Left ventricle myocardium inferior (tissue), 1 donor: Measurements from ENCODE around the gene LITAFD. TPM values are rescaled to one million over a fixed set of nuclear protein-coding genes. Genes with fewer than 3 reads are reported as not detected.
A peak's percentile ranks its signal among the peaks of the same experiment; 100 is the strongest.

Source experiments
- DNase-seq: peaks from one replicate; pipeline ENCODE4 v3.0.0-alpha.2; 2020
- H3K27ac ChIP-seq: fragments of 200-600 bp; replicated peaks from 2 replicates; pipeline ENCODE4 v1.8.0; 2021
- H3K27me3 ChIP-seq: fragments of 200-600 bp; 2 replicates; pipeline ENCODE4 v1.8.0; 2021; ENCODE audit warnings: low read depth
- H3K36me3 ChIP-seq: fragments of 200-600 bp; 2 replicates; pipeline ENCODE4 v1.8.0; 2021
- H3K4me1 ChIP-seq: fragments of 200-600 bp; 2 replicates; pipeline ENCODE4 v1.8.0; 2021
- H3K4me3 ChIP-seq: fragments of 200-600 bp; 2 replicates; pipeline ENCODE4 v1.8.0; 2021; ENCODE audit warnings: mild to moderate bottlenecking, moderate library complexity
- H3K9me3 ChIP-seq: fragments of 200-600 bp; replicated peaks from 2 replicates; pipeline ENCODE4 v1.8.0; 2021
- intact Hi-C: fragments of 100-400 bp; cut with micrococcal nuclease; formaldehyde crosslinking; loops from one replicate; pipeline ENCODE4 v1.11.0; 2022
- total RNA-seq: library from RNA; stranded (reverse); fragmentation: NEBNext Ultra II Directional; extraction: Animal tissue kit (Norgen Biotek cat#: 25700); gene quantifications from one replicate; pipeline ENCODE4 v1.2.1, GENCODE V29; 2021
- TF ChIP-seq, protein P1 (sequence below): fragments of 200-600 bp; IDR thresholded peaks from 2 replicates; pipeline ENCODE4 v1.8.0; 2021; ENCODE audit warnings: antibody characterized with exemption, mild to moderate bottlenecking, borderline replicate concordance
- donor health status: DM: no; HTN: yes; CAD: no; lungs with severe emphysema.

The LITAFD gene
- total RNA-seq, 1 donor from 2014 or later: not detected

GRCh38 chr16:8859913-8860881 is 22.0 kb upstream of the LITAFD start:
- intact Hi-C loops: no loop called here
- Histone ChIP-seq H3K9me3 (no peaks in the 10 kb centered on the region), H3K36me3 (peaks cover 30% of the 10 kb centered on the region), H3K27ac (peak overlapping the region; percentile 90), H3K4me1 (peaks cover 84% of the 10 kb centered on the region), H3K4me3 (peak overlapping the region; percentile 30), H3K27me3 (no peaks in the 10 kb centered on the region)
- DNase-seq: peak; percentile 45
- TF ChIP-seq, protein P1, sequence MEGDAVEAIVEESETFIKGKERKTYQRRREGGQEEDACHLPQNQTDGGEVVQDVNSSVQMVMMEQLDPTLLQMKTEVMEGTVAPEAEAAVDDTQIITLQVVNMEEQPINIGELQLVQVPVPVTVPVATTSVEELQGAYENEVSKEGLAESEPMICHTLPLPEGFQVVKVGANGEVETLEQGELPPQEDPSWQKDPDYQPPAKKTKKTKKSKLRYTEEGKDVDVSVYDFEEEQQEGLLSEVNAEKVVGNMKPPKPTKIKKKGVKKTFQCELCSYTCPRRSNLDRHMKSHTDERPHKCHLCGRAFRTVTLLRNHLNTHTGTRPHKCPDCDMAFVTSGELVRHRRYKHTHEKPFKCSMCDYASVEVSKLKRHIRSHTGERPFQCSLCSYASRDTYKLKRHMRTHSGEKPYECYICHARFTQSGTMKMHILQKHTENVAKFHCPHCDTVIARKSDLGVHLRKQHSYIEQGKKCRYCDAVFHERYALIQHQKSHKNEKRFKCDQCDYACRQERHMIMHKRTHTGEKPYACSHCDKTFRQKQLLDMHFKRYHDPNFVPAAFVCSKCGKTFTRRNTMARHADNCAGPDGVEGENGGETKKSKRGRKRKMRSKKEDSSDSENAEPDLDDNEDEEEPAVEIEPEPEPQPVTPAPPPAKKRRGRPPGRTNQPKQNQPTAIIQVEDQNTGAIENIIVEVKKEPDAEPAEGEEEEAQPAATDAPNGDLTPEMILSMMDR: no peak

DNA sequence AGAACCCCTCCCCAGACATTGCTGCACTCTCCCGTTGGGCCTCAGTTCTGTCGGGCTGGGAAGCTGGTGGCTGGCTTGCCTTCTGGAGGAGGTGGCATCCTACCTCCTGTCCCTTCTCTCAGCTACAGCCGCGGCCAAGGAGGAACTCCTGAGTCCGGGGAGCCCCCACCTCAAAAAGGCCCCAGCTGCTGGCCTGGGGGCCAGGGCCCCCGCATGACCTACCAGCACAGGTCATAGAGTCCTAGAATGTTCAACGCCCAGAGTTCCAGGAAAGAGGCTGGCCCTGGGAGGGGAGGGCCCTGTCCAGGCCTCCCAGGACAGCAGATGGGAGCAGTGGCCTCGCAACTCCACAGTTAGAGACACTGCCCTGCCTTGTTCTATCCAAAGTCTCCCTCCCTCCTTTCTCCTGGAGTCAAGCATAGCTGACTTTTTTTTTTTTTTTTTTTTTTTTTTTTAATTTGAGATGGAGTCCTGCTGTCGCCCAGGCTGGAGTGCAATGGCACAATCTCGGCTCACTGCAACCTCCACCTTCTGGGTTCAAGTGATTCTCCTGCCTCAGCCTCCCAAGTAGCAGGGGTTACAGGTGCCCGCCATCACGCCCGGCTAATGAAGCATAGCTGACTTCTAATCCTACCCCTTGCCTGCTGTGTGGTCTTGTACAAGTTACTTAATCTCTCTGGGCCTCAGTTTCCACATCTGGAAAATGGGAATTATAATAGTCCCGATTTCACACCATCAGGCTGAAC is 20.4 kb upstream of the LITAFD start:
- H3K4me1 ChIP-seq: peaks cover 94% of the 10 kb centered on the region
- no peaks in the 10 kb centered on the region for H3K27me3 ChIP-seq
- intact Hi-C loops: no loop called here
- TF ChIP-seq, protein P1: no peak
- H3K36me3 ChIP-seq: peaks cover 16% of the 10 kb centered on the region
- DNase-seq: peak; percentile 64
- peak overlapping the region; percentile 35 for H3K4me3 ChIP-seq
- H3K27ac ChIP-seq: peak overlapping the region; percentile 90
- no peaks in the 10 kb centered on the region for H3K9me3 ChIP-seq

DNA sequence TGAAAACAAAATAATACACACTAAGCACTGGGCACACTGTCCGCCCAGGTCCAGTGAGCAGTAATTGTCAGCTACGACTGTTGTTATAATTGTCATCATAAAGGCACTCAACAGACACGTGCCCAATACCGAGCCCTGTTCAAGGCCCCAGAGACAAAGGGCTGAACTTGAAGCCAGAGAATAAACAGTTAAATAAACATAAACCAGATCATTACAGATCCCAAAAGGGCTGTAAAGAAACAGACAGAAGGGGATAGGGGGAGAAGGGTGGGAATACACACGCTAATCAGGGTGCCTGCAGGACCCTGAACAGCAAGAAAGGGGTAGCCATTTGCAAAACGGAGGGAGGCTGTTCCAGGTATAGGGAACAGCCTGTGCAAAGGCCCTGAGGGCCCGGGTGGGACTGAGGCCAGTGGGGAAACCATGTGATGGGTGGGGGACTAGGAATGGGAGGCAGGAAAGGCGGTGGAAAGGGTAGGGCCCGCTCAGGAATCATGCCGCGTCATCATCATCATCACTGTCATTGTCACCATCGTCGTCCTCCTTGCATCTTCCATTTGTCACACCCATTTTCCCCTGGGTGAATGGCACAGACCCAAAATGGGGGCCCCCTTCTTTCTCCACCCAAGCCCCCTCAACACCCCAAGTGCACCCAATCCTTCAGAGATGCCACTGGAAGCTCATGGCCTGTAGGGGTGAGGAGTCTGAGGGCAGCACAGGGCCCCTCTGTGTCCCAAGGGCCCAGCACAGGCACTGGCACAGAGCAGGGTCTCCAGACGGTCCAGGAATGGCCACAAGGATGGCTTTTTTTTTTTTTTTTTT is 19.6 kb upstream of the LITAFD start:
- intact Hi-C loops: no loop called here
- Histone ChIP-seq H3K27me3 (no peaks in the 10 kb centered on the region), H3K27ac (peak overlapping the region; percentile 90), H3K4me1 (peaks cover 95% of the 10 kb centered on the region), H3K36me3 (peaks cover 16% of the 10 kb centered on the region), H3K4me3 (peak overlapping the region; percentile 35), H3K9me3 (no peaks in the 10 kb centered on the region)
- no peak for DNase-seq
- TF ChIP-seq, protein P1: no peak

- Histone ChIP-seq H3K4me3 (peak overlapping the region; percentile 74), H3K27me3 (no peaks in the 10 kb centered on the region), H3K4me1 (peaks cover 100% of the 10 kb centered on the region), H3K27ac (peak overlapping the region; percentile 90), H3K36me3 (peaks cover 6% of the 10 kb centered on the region), H3K9me3 (no peaks in the 10 kb centered on the region)
- intact Hi-C loops: no loop called here
- peak; percentile 45 for DNase-seq
- TF ChIP-seq, protein P1: peak; percentile 30
Observed at GRCh38 chr16:8863594-8864424, 18.3 kb upstream of the LITAFD start.
